ENCODE results near the gene NDUFAB1.
"Not testable (repeated sequence)": the region's sequence is repeated elsewhere in the genome, so short reads cannot be mapped to it uniquely, and the experiment has no call there.

NDUFAB1 gene

GRCh38 chr16:23556881-23557778, 39.0 kb downstream of the NDUFAB1 start, which contains the start of the genes EARS2 and UBFD1:
Gene EARS2, minus strand, starts transcription at chr16:23557350. Its CDS starts 7 bp downstream, at chr16:23557343.
Gene UBFD1, plus strand, starts transcription at chr16:23557727. Its CDS starts 16 bp downstream, at chr16:23557743.
- DNase-seq (ENCODE audit: low read depth in 1 of 2, low spot score in 1 of 2) = peak; percentile 90 to 97

DNA sequence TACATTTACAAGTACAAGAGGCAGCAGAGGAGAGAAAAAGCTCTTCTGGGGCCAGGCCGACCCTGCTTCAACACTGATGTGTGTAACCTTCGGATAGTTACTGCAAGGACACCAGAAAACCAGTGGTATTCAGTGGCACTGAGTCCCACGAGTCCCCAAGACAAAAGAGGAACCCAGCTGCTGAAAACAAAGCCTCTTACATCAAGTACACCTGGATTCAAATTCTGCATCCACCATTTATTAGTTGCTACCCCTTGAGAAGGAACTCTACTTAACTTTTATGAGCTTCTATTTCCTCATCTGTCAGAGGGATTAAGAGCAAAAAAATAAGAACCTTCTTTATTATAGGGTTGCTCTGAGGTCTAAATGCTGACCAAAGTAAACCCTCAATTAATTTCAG, 41.6 kb downstream of the NDUFAB1 start:
- no peak for DNase-seq (ENCODE audit: low read depth in 1 of 2, low spot score in 1 of 2)

- no peak for DNase-seq (ENCODE audit: low read depth in 1 of 2, low spot score in 1 of 2)
Observed at GRCh38 chr16:23552161-23552560, 44.0 kb downstream of the NDUFAB1 start.

- no peak for DNase-seq (ENCODE audit: low read depth in 1 of 2, low spot score in 1 of 2)
Observed at GRCh38 chr16:23549938-23550337, 46.2 kb downstream of the NDUFAB1 start.

DNA sequence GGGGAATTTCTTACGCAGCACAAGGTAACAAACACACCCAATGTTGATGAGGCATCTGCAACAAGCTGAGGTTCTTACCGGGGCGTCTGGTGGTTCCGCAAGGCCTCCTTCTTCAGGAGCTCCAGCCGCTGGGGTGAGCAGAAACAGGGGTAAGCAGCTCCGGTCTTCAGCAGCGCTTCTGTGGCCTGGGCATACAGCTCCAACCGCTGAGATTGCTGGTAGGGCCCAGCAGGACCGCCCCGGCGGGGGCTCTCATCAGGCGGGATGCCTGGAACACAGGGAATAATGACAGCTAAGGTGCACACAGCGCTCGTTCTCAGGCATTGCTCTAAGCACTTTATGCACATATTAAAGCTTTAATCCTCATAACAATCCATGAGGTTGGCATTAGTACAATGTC, 51.7 kb downstream of the NDUFAB1 start:
- DNase-seq (ENCODE audit: low read depth in 1 of 2, low spot score in 1 of 2) = no peak

- DNase-seq (ENCODE audit: low read depth in 1 of 2, low spot score in 1 of 2) = not testable (repeated sequence)
Observed at GRCh38 chr16:23540817-23541178, 55.3 kb downstream of the NDUFAB1 start.

- no peak for DNase-seq (ENCODE audit: low read depth in 1 of 2, low spot score in 1 of 2)
Observed at GRCh38 chr16:23539984-23540816, 55.9 kb downstream of the NDUFAB1 start.

DNA sequence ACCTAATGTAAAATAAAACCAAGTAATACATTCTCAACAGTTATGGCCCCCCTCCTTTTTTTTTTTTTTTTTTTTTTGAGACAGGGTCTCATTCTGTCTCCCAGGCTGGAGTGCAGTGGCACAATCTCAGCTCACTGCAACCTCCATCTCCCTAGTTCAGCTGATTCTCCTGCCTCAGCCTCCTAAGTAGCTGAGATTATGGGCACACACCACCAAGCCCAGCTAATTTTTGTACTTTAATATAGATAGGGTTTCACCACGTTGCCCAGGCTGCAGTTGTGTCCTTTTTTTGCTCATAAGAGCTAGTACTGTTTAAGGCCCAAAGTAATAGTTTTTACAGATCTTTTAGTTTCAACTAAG, 57.2 kb downstream of the NDUFAB1 start:
- no peak for DNase-seq (ENCODE audit: low read depth in 1 of 2, low spot score in 1 of 2)

GRCh38 chr16:23537390-23537789, 58.7 kb downstream of the NDUFAB1 start:
- DNase-seq (ENCODE audit: low read depth in 1 of 2, low spot score in 1 of 2) = no peak

GRCh38 chr16:23535901-23536300, 60.2 kb downstream of the NDUFAB1 start:
- DNase-seq (ENCODE audit: low read depth in 1 of 2, low spot score in 1 of 2) = no peak

DNA sequence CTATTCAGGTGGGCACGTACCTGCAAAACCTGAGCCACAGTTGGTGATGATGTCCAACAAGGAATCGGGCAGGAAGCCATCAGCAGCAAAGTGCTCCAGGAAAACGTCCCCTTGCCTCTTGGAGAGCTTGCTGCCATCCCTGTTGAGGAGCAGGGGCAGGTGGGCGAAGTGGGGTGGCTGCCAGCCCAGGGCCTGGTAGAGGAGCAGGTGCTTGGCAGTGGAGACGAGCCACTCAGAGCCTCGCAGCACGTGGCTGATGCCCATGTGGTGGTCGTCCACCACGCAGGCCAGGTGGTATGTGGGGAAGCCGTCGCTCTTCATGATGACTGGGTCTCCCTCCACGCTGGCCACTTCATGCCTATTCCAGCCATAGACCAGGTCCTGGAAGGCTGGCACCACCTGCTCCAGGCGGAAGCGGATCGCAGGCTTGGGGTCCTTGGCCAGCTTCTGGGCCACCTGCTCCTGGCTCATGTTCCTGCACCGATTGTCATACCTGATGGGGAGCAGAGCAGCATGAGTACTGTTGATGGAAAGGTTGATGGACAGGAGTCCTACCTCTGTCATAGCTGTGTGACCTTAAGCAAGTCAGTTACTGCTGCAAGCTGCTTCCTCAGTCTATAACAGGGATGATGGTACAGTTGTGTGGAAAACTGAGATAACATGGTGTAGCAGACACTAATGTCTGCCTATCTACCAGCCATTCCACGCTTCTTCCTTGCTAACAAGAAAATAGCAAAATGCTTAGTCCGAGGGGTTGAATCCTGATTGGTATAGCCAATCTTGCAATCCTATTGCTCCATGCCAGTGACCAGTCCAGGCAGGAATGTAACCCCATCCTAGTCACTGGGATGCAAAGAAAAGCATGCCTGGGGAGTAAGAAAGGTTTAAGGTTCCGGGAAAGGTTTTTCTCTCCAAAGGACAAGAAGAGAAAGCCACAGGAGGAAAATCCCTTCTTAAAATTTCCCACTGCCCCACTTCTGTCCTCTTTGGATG, 61.0 kb downstream of the NDUFAB1 start:
- no peak for DNase-seq (ENCODE audit: low read depth in 1 of 2, low spot score in 1 of 2)

DNA sequence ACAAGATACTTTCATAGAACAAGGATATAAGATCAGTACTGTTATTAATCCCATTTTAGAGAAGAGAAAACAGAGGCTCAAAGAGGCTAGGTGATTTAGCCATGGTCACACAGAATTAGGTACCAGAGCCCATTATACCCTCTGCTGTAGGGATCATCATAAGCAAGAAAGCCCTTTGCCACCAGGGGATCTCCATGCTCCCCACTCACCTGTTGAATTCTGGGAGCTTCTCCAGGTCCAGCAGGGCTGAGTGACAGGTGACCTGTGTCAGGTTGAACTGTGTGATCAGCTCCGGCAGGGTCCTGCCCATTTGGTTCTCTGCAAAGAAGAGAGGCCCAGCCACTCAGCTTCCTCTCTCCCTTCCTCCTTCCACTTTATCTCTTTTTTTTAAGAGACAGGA, 63.7 kb downstream of the NDUFAB1 start:
- DNase-seq (ENCODE audit: low read depth in 1 of 2, low spot score in 1 of 2) = no peak

All from stimulated activated CD4-positive, alpha-beta T cell treated with anti-CD3 and anti-CD28 coated beads, Interleukin-15, amount 100 ng/mL, for 1 hour (primary cell).